ENCODE measurements around the gene CDH4. TPM values are rescaled to one million over a fixed set of nuclear protein-coding genes. Genes with fewer than 3 reads are reported as not detected.

The CDH4 gene
- total and polyA plus RNA-seq, 2 of the 8 experiments (the other 6 are each of a cell fraction or from before 2014, with no cell fraction given), result 4.3 to 7.9 TPM

- no peak overlapping the region for H2AK5ac ChIP-seq (ENCODE audit: low read depth, low read length)
- no peak overlapping the region for H3K4me2 ChIP-seq (ENCODE audit: insufficient read depth in 1 of 2, low read depth in 2 of 2, low read length in 2 of 2)
- no peak overlapping the region for H2BK5ac ChIP-seq (ENCODE audit: low read depth, low read length)
- H2BK120ac ChIP-seq (replicated peaks; ENCODE audit: low read depth, low read length), result no peak overlapping the region
- H3K36me3 ChIP-seq (ENCODE audit: control insufficient read depth in 2 of 4, insufficient read depth in 4 of 4, low read length in 3 of 4), result no peaks in the 10 kb centered on the region
- no peaks in the 10 kb centered on the region for H3K27me3 ChIP-seq (replicated peaks in 1 of 4; ENCODE audit: control insufficient read depth in 3 of 4, extremely low read depth in 1 of 4, insufficient read depth in 3 of 4, low read length in 3 of 4)
- no peak overlapping the region for H4K91ac ChIP-seq (replicated peaks; ENCODE audit: insufficient read length, low read length)
- ChIA-PET CTCF (ENCODE audit: partially characterized antibody) (no interaction called here), POLR2A (ENCODE audit: partially characterized antibody) (no interaction called here)
- no peak for FAIRE-seq
- no peaks in the 10 kb centered on the region for H3K9me3 ChIP-seq (ENCODE audit: insufficient read depth in 2 of 2, low read depth in 1 of 2, low read length in 1 of 2)
- peak in 1 of 2 experiments; percentile 30 for DNase-seq (ENCODE audit: low read depth in 1 of 2, low spot score in 2 of 2)
- H3K14ac ChIP-seq (ENCODE audit: insufficient read length), result no peak overlapping the region
- no peak overlapping the region for H4K8ac ChIP-seq (ENCODE audit: extremely low read depth, insufficient read depth, low read length)
- H2BK12ac ChIP-seq (ENCODE audit: low read depth, low read length), result no peak overlapping the region
- H3K9ac ChIP-seq (replicated peaks in 1 of 4; ENCODE audit: extremely low read depth in 1 of 4, low read depth in 3 of 4, low read length in 3 of 4), result no peak overlapping the region
- TF ChIP-seq ZNF274 (IDR thresholded peaks at IDR 0.05; ENCODE audit: borderline replicate concordance, extremely low read depth, low read length), result no peak
- no peak for TF ChIP-seq ATF2 (IDR thresholded peaks at IDR 0.05; ENCODE audit: low read length)
- no peak for TF ChIP-seq SRF (IDR thresholded peaks at IDR 0.05; ENCODE audit: low read depth, low read length)
- TF ChIP-seq HDAC2 (IDR thresholded peaks at IDR 0.05; ENCODE audit: borderline replicate concordance in 1 of 2, low read depth in 2 of 2, low read length in 2 of 2), result no peak
- no peak for TF ChIP-seq JUND (IDR thresholded peaks at IDR 0.05; ENCODE audit: low read length)
- TF ChIP-seq FOSL1 (IDR thresholded peaks at IDR 0.05; ENCODE audit: insufficient read depth, low read depth, low read length), result no peak
- H4K20me1 ChIP-seq (replicated peaks in 1 of 2; ENCODE audit: control insufficient read depth in 1 of 2, insufficient read depth in 2 of 2, low read length in 2 of 2), result no peaks in the 10 kb centered on the region
- 79% methylated on average over 5 of the region's 9 CpGs; no CpG with 5 or more reads in 1 of the 2 experiments for WGBS, 2 experiments (ENCODE audit: extremely low coverage in 1 of 2, insufficient coverage in 1 of 2, insufficient read length in 1 of 2, insufficient replicate concordance in 2 of 2, low coverage in 1 of 2, low lambda C conversion rate in 2 of 2, missing lambda C conversion rate in 1 of 2)
- H3K79me2 ChIP-seq (ENCODE audit: control insufficient read depth in 1 of 2, insufficient read depth in 2 of 2, low read length in 2 of 2), result no peaks in the 10 kb centered on the region
- H3K56ac ChIP-seq (replicated peaks; ENCODE audit: insufficient read length, low read depth, low read length), result no peak overlapping the region
- no peak overlapping the region for H3K4me3 ChIP-seq (ENCODE audit: extremely low read depth in 1 of 4, insufficient read depth in 2 of 4, low read depth in 3 of 4, low read length in 4 of 4)
- peaks cover 0 to 3% (median 3%) of the 10 kb centered on the region in 4 experiments; a peak in 2 of 7 replicates for H3K4me1 ChIP-seq (replicated peaks in 1 of 4; ENCODE audit: control insufficient read depth in 3 of 4, insufficient read depth in 4 of 4, low read length in 3 of 4)
- no peak overlapping the region for H3K4ac ChIP-seq (replicated peaks; ENCODE audit: insufficient read length, low read depth, low read length)
- no peak overlapping the region for H4K5ac ChIP-seq (ENCODE audit: insufficient read length, low read depth, low read length)
- no peak overlapping the region for H3K18ac ChIP-seq (ENCODE audit: extremely low read depth, low read length)
- no peak overlapping the region for H3K27ac ChIP-seq (ENCODE audit: low read depth, low read length)
- no peaks in the 10 kb centered on the region for H3K79me1 ChIP-seq (ENCODE audit: low read depth, low read length)
- H3K23ac ChIP-seq (ENCODE audit: insufficient read length), result no peak overlapping the region
- H2BK15ac ChIP-seq (ENCODE audit: low read length), result no peak overlapping the region
- no peak overlapping the region for H2AFZ ChIP-seq (ENCODE audit: low read length)
- H3K23me2 ChIP-seq (ENCODE audit: low read depth, low read length), result no peaks in the 10 kb centered on the region
- no peak overlapping the region for H2BK20ac ChIP-seq (ENCODE audit: low read length)
Observed at GRCh38 chr20:61942526-61942925, 690.5 kb downstream of the CDH4 start.

Measured in H1 (cell line).